Stimulated activated naive B cell treated with anti-CD40 and anti-IgM and Interleukin-4, amounts not matched to agents 10 μg/mL and 1 μg/mL and 100 μg/mL, for 72 hours (primary cell): ENCODE measurements around the gene PREPL.
"Not testable (repeated sequence)": the region's sequence is repeated elsewhere in the genome, so short reads cannot be mapped to it uniquely, and the experiment has no call there.

Source experiments
- ATAC-seq, 2 donors: fragments of 150-1000 bp; cut with Tn5 transposase; replicated peaks; 2 replicates each; pipeline ENCODE4 v1.10.0; 2021; ENCODE audit warnings: moderate library complexity in 1 of 2
- DNase-seq: peaks from one replicate; pipeline ENCODE4 v3.0.0; 2021
- H3K27ac Mint-ChIP-seq: one replicate; pipeline ENCODE4 v1.8.0; 2022; ENCODE audit warnings: mild to moderate bottlenecking, mixed read lengths
- H3K27me3 Mint-ChIP-seq, 2 donors: one replicate each; pipeline ENCODE4 v1.8.0; 2022; ENCODE audit warnings: mixed read lengths in 2 of 2
- H3K36me3 Mint-ChIP-seq, 2 donors: one replicate each; pipeline ENCODE4 v1.8.0; 2022; ENCODE audit warnings: mixed read lengths in 2 of 2, mild to moderate bottlenecking in 1 of 2
- H3K4me1 Mint-ChIP-seq, 2 donors: one replicate each; pipeline ENCODE4 v1.8.0; 2022; ENCODE audit warnings: mixed read lengths in 2 of 2, mild to moderate bottlenecking in 1 of 2
- H3K4me3 Mint-ChIP-seq, 2 donors: one replicate each; pipeline ENCODE4 v1.8.0; 2022; ENCODE audit warnings: mild to moderate bottlenecking in 2 of 2, mixed read lengths in 2 of 2, moderate library complexity in 1 of 2
- H3K9me3 Mint-ChIP-seq, 2 donors: one replicate each; pipeline ENCODE4 v1.8.0; 2022; ENCODE audit warnings: mixed read lengths in 2 of 2, mild to moderate bottlenecking in 1 of 2

The PREPL gene

GRCh38 chr2:44361330-44362206, at the start of gene PREPL, which contains the start of gene CAMKMT:
PREPL (minus strand) TSS chr2:44361494; CDS start chr2:44346342, 15,152 bp downstream.
CAMKMT (plus strand) TSS chr2:44361947.
- DNase-seq (peak; percentile 94), ATAC-seq (peak; percentile 86 to 88)
- Mint-ChIP-seq H3K27me3 (no peaks in the 10 kb centered on the region), H3K36me3 (peaks cover 0 to 5% of the 10 kb centered on the region in 2 donors), H3K9me3 (no peaks in the 10 kb centered on the region), H3K4me3 (peak within 1 kb of the TSS; percentile 88 to 99), H3K27ac (peak within 1 kb of the TSS; percentile 100), H3K4me1 (peaks cover 14 to 35% of the 10 kb centered on the region in 2 donors)

GRCh38 chr2:44398243-44398897, 37.1 kb upstream of the PREPL start:
- no peaks in the 10 kb centered on the region for H3K9me3 Mint-ChIP-seq
- H3K27ac Mint-ChIP-seq: no peak overlapping the region
- ATAC-seq (no peak), DNase-seq (no peak)
- no peaks in the 10 kb centered on the region for H3K27me3 Mint-ChIP-seq
- peaks cover 0 to 3% of the 10 kb centered on the region in 2 donors for H3K36me3 Mint-ChIP-seq
- H3K4me3 Mint-ChIP-seq: no peak overlapping the region
- H3K4me1 Mint-ChIP-seq: no peaks in the 10 kb centered on the region

- Mint-ChIP-seq H3K36me3 (peaks cover 0 to 3% of the 10 kb centered on the region in 2 donors), H3K27ac (no peak overlapping the region), H3K4me1 (no peaks in the 10 kb centered on the region)
Observed at GRCh38 chr2:44397447-44398175, 36.3 kb upstream of the PREPL start.

GRCh38 chr2:44392338-44392943, 31.1 kb upstream of the PREPL start:
- peaks cover 1% of the 10 kb centered on the region in 2 donors for H3K9me3 Mint-ChIP-seq
- peak; percentile 4 for DNase-seq

More at GRCh38 chr2:44397447-44398175, 36.3 kb upstream of the PREPL start:
- ATAC-seq: no peak
- no peak overlapping the region for H3K4me3 Mint-ChIP-seq
- H3K9me3 Mint-ChIP-seq: no peaks in the 10 kb centered on the region
- no peaks in the 10 kb centered on the region for H3K27me3 Mint-ChIP-seq
- DNase-seq: no peak

GRCh38 chr2:44389895-44390294, 28.6 kb upstream of the PREPL start:
- H3K4me1 Mint-ChIP-seq: peaks cover 13 to 16% of the 10 kb centered on the region in 2 donors
- DNase-seq: no peak
- no peak for ATAC-seq
- peaks cover 6 to 9% of the 10 kb centered on the region in 2 donors for H3K9me3 Mint-ChIP-seq
- H3K27me3 Mint-ChIP-seq: no peaks in the 10 kb centered on the region
- H3K27ac Mint-ChIP-seq: no peak overlapping the region
- H3K36me3 Mint-ChIP-seq: peaks cover 16 to 25% of the 10 kb centered on the region in 2 donors
- no peak overlapping the region for H3K4me3 Mint-ChIP-seq

More at GRCh38 chr2:44392338-44392943, 31.1 kb upstream of the PREPL start:
- no peak overlapping the region for H3K27ac Mint-ChIP-seq
- no peak for ATAC-seq
- peaks cover 6 to 8% of the 10 kb centered on the region in 2 donors for H3K4me1 Mint-ChIP-seq
- peaks cover 10% of the 10 kb centered on the region in 2 donors for H3K36me3 Mint-ChIP-seq
- H3K27me3 Mint-ChIP-seq: no peaks in the 10 kb centered on the region
- no peak overlapping the region for H3K4me3 Mint-ChIP-seq

GRCh38 chr2:44388877-44389276, 27.6 kb upstream of the PREPL start:
- H3K27ac Mint-ChIP-seq: no peak overlapping the region
- ATAC-seq (peak in 1 of 2 donors; percentile 63), DNase-seq (peak; percentile 6)
- no peak overlapping the region for H3K4me3 Mint-ChIP-seq
- H3K27me3 Mint-ChIP-seq: no peaks in the 10 kb centered on the region
- peaks cover 6 to 13% of the 10 kb centered on the region in 2 donors for H3K9me3 Mint-ChIP-seq
- peaks cover 24 to 35% of the 10 kb centered on the region in 2 donors for H3K36me3 Mint-ChIP-seq
- peaks cover 14 to 16% of the 10 kb centered on the region in 2 donors for H3K4me1 Mint-ChIP-seq

GRCh38 chr2:44385226-44385625, 23.9 kb upstream of the PREPL start:
- not testable (repeated sequence) for H3K27ac Mint-ChIP-seq, ATAC-seq, H3K4me3 Mint-ChIP-seq, H3K27me3 Mint-ChIP-seq, DNase-seq
- Mint-ChIP-seq H3K36me3 (peaks cover 28 to 41% of the 10 kb centered on the region in 2 donors), H3K4me1 (peaks cover 14 to 16% of the 10 kb centered on the region in 2 donors), H3K9me3 (peaks cover 6 to 13% of the 10 kb centered on the region in 2 donors)

GRCh38 chr2:44377486-44377885, 16.2 kb upstream of the PREPL start:
- no peak overlapping the region for H3K27ac Mint-ChIP-seq
- H3K4me3 Mint-ChIP-seq: no peak overlapping the region
- DNase-seq (no peak), ATAC-seq (no peak)
- peaks cover 0 to 5% of the 10 kb centered on the region in 2 donors for H3K4me1 Mint-ChIP-seq
- H3K36me3 Mint-ChIP-seq: peaks cover 18 to 24% of the 10 kb centered on the region in 2 donors
- no peaks in the 10 kb centered on the region for H3K9me3 Mint-ChIP-seq
- H3K27me3 Mint-ChIP-seq: no peaks in the 10 kb centered on the region

GRCh38 chr2:44372246-44372645, 11.0 kb upstream of the PREPL start:
- H3K9me3 Mint-ChIP-seq: no peaks in the 10 kb centered on the region
- H3K4me1 Mint-ChIP-seq: peaks cover 1 to 5% of the 10 kb centered on the region in 2 donors
- no peak overlapping the region for H3K27ac Mint-ChIP-seq
- no peak overlapping the region for H3K4me3 Mint-ChIP-seq
- H3K36me3 Mint-ChIP-seq: peaks cover 13 to 18% of the 10 kb centered on the region in 2 donors
- H3K27me3 Mint-ChIP-seq: no peaks in the 10 kb centered on the region
- DNase-seq (no peak), ATAC-seq (no peak)

- ATAC-seq: no peak
- no peak overlapping the region for H3K4me3 Mint-ChIP-seq
- peaks cover 10 to 14% of the 10 kb centered on the region in 2 donors for H3K36me3 Mint-ChIP-seq
- H3K27me3 Mint-ChIP-seq: no peaks in the 10 kb centered on the region
- no peak for DNase-seq
- H3K4me1 Mint-ChIP-seq: peaks cover 0 to 1% of the 10 kb centered on the region in 2 donors
- no peaks in the 10 kb centered on the region for H3K9me3 Mint-ChIP-seq
- H3K27ac Mint-ChIP-seq: no peak overlapping the region
Observed at GRCh38 chr2:44371445-44371844, 10.2 kb upstream of the PREPL start.

GRCh38 chr2:44369392-44369791, 8.1 kb upstream of the PREPL start:
- DNase-seq (no peak), ATAC-seq (no peak)
- H3K4me1 Mint-ChIP-seq: peaks cover under 1 to 1% of the 10 kb centered on the region in 2 donors
- H3K9me3 Mint-ChIP-seq: no peaks in the 10 kb centered on the region
- peaks cover 8 to 12% of the 10 kb centered on the region in 2 donors for H3K36me3 Mint-ChIP-seq
- no peak overlapping the region for H3K27ac Mint-ChIP-seq
- no peaks in the 10 kb centered on the region for H3K27me3 Mint-ChIP-seq
- H3K4me3 Mint-ChIP-seq: no peak overlapping the region

- Mint-ChIP-seq H3K4me1 (peaks cover 6 to 11% of the 10 kb centered on the region in 2 donors), H3K9me3 (no peaks in the 10 kb centered on the region), H3K4me3 (no peak overlapping the region), H3K27me3 (no peaks in the 10 kb centered on the region), H3K27ac (no peak overlapping the region), H3K36me3 (peaks cover 3 to 5% of the 10 kb centered on the region in 2 donors)
- no peak for ATAC-seq
- DNase-seq: no peak
Observed at GRCh38 chr2:44367591-44367990, 6.3 kb upstream of the PREPL start.

GRCh38 chr2:44364604-44365003, 3.3 kb upstream of the PREPL start:
- peaks cover 9 to 25% of the 10 kb centered on the region in 2 donors for H3K4me1 Mint-ChIP-seq
- no peak for DNase-seq
- H3K36me3 Mint-ChIP-seq: peaks cover 0 to 5% of the 10 kb centered on the region in 2 donors
- ATAC-seq: no peak
- H3K27ac Mint-ChIP-seq: no peak overlapping the region
- no peaks in the 10 kb centered on the region for H3K9me3 Mint-ChIP-seq
- no peak overlapping the region for H3K4me3 Mint-ChIP-seq
- no peaks in the 10 kb centered on the region for H3K27me3 Mint-ChIP-seq
